ENCODE results near the gene GARIN5A. TPM values are rescaled to one million over a fixed set of nuclear protein-coding genes. Genes with fewer than 3 reads are reported as not detected.
"Not testable (repeated sequence)": the region's sequence is repeated elsewhere in the genome, so short reads cannot be mapped to it uniquely, and the experiment has no call there.

Gene GARIN5A
- total and polyA plus RNA-seq, 2 experiments from 2014 or later: 5.0 to 10.4 TPM

DNA sequence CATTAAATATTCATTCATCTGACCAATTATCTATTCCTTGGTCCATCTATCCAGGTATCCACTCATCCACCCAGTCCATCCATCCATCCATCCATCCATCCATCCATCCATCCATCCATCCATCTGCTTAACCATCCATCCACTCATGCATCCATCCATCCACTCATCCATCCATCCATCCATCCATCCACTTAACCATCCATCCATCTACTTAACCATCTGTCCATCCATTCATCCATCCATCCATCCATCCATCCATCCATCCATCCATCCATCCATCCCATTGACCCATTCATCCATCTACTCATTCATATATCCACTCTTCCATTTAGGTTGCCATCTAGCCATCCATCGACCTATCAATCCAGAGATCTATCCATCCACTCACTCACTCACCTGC is 32.6 kb downstream of the GARIN5A start:
- H3K36me3 ChIP-seq (replicated peaks; ENCODE audit: insufficient read depth, low read depth): no peaks in the 10 kb centered on the region
- WGBS (ENCODE audit: low lambda C conversion rate, missing lambda C conversion rate): 66% methylated on average over 1 of the region's 1 CpG
- H3K4me2 ChIP-seq: no peak overlapping the region

GRCh38 chr19:50439130-50439529 is 37.5 kb downstream of the GARIN5A start:
- not testable (repeated sequence) for H3K27ac ChIP-seq; DNase-seq (ENCODE audit: low spot score)
- WGBS (ENCODE audit: low lambda C conversion rate, missing lambda C conversion rate): 100% methylated on average over 1 of the region's 2 CpGs

More for the DNA sequence above, 32.6 kb downstream of the GARIN5A start:
- TF ChIP-seq CTCF (IDR thresholded peaks at IDR 0.05; ENCODE audit: poor library complexity) (no peak), EZH2 (IDR thresholded peaks at IDR 0.05; ENCODE audit: borderline replicate concordance) (no peak), EZH2phosphoT487 (IDR thresholded peaks at IDR 0.05; ENCODE audit: low read depth, severe bottlenecking, unreplicated experiment) (no peak)
- no peaks in the 10 kb centered on the region for H3K27me3 ChIP-seq
- H2AFZ ChIP-seq: no peak overlapping the region
- no peaks in the 10 kb centered on the region for H3K79me2 ChIP-seq
- H3K27ac ChIP-seq: no peak overlapping the region
- no peaks in the 10 kb centered on the region for H3K9me2 ChIP-seq (replicated peaks; ENCODE audit: insufficient read depth)
- no peak for DNase-seq (ENCODE audit: low spot score)
- no peaks in the 10 kb centered on the region for H3K4me1 ChIP-seq (ENCODE audit: insufficient read depth)
- H3K4me3 ChIP-seq: no peak overlapping the region
- no peaks in the 10 kb centered on the region for H3K9me3 ChIP-seq (ENCODE audit: low read depth)
- H4K20me1 ChIP-seq (ENCODE audit: insufficient read depth, poor library complexity, severe bottlenecking): no peaks in the 10 kb centered on the region

DNA sequence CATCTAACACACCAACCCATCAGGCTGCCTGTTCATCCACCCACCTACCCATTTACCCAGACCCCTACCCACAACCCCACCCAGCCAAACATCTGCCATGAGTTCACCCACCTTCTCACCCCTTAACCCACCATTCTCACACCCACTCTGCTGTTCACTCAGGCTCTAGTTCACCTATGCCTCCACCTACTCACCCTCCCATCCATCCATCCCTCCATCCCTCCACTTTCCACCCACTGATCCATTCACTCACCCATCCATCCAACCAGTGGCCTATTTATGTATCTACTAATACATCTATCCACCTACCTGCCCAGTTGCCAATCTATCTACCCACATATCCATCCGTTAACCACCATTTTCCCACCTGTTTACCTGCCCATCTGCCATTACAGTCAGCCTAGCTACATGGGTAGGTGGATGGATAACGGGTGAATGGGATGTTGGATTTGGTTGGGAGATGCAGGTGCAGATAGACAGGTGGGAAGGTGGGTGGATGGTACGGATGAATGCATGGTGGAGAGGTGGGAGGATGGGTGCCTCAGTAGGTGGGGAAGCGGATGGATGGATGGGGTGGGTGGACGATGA is 38.7 kb downstream of the GARIN5A start:
- no peak overlapping the region for H3K4me2 ChIP-seq
- no peaks in the 10 kb centered on the region for H3K9me3 ChIP-seq (ENCODE audit: low read depth)
- no peaks in the 10 kb centered on the region for H3K9me2 ChIP-seq (replicated peaks; ENCODE audit: insufficient read depth)
- H3K27ac ChIP-seq: no peak overlapping the region
- TF ChIP-seq EZH2phosphoT487 (IDR thresholded peaks at IDR 0.05; ENCODE audit: low read depth, severe bottlenecking, unreplicated experiment): no peak
- TF ChIP-seq EZH2 (IDR thresholded peaks at IDR 0.05; ENCODE audit: borderline replicate concordance): no peak
- TF ChIP-seq CTCF (IDR thresholded peaks at IDR 0.05; ENCODE audit: poor library complexity): no peak
- no peaks in the 10 kb centered on the region for H4K20me1 ChIP-seq (ENCODE audit: insufficient read depth, poor library complexity, severe bottlenecking)
- DNase-seq (ENCODE audit: low spot score): no peak
- WGBS (ENCODE audit: low lambda C conversion rate, missing lambda C conversion rate): 94% methylated on average over 5 of the region's 5 CpGs
- no peaks in the 10 kb centered on the region for H3K36me3 ChIP-seq (replicated peaks; ENCODE audit: insufficient read depth, low read depth)
- H3K79me2 ChIP-seq: no peaks in the 10 kb centered on the region
- H3K27me3 ChIP-seq: no peaks in the 10 kb centered on the region
- no peak overlapping the region for H2AFZ ChIP-seq
- no peaks in the 10 kb centered on the region for H3K4me1 ChIP-seq (ENCODE audit: insufficient read depth)
- H3K4me3 ChIP-seq: no peak overlapping the region

More at GRCh38 chr19:50439130-50439529, 37.5 kb downstream of the GARIN5A start:
- H3K4me2 ChIP-seq; H3K36me3 ChIP-seq (replicated peaks; ENCODE audit: insufficient read depth, low read depth); H4K20me1 ChIP-seq (ENCODE audit: insufficient read depth, poor library complexity, severe bottlenecking); H3K9me3 ChIP-seq (ENCODE audit: low read depth); H2AFZ ChIP-seq; H3K4me3 ChIP-seq; H3K27me3 ChIP-seq; H3K79me2 ChIP-seq; H3K9me2 ChIP-seq (replicated peaks; ENCODE audit: insufficient read depth); H3K4me1 ChIP-seq (ENCODE audit: insufficient read depth): not testable (repeated sequence)

DNA sequence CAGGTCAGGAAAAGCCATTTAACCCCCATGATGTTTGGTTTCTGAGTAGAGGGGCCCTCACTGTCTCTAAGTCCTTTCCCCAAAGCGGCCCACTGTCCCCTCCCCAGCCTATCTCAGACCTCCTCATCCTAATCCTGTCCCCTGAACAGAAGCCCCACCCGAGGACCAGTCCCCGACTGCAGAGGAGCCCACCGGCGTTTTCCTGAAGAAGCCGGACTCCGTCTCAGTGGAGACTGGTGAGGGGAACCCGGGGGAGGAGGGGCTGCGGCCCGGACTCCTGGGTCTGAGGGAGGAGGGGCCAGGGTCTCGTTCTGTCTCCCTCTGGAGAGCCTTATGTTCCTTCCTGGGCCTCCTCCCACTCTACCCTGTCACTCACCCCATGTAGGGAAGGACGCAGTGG is 41.0 kb downstream of the GARIN5A start:
- Histone ChIP-seq H3K27me3 (peaks cover 5% of the 10 kb centered on the region), H3K4me3 (no peak overlapping the region), H3K36me3 (replicated peaks; ENCODE audit: insufficient read depth, low read depth) (no peaks in the 10 kb centered on the region), H3K4me2 (no peak overlapping the region), H3K4me1 (ENCODE audit: insufficient read depth) (peaks cover 4% of the 10 kb centered on the region), H4K20me1 (ENCODE audit: insufficient read depth, poor library complexity, severe bottlenecking) (no peaks in the 10 kb centered on the region), H3K79me2 (no peaks in the 10 kb centered on the region), H2AFZ (no peak overlapping the region), H3K27ac (no peak overlapping the region), H3K9me2 (replicated peaks; ENCODE audit: insufficient read depth) (no peaks in the 10 kb centered on the region), H3K9me3 (ENCODE audit: low read depth) (no peaks in the 10 kb centered on the region)
- DNase-seq (ENCODE audit: low spot score): no peak
- TF ChIP-seq EZH2phosphoT487 (IDR thresholded peaks at IDR 0.05; ENCODE audit: low read depth, severe bottlenecking, unreplicated experiment): no peak
- no peak for TF ChIP-seq EZH2 (IDR thresholded peaks at IDR 0.05; ENCODE audit: borderline replicate concordance)
- TF ChIP-seq CTCF (IDR thresholded peaks at IDR 0.05; ENCODE audit: poor library complexity): no peak
- WGBS (ENCODE audit: low lambda C conversion rate, missing lambda C conversion rate): 92% methylated on average over 11 of the region's 12 CpGs

All from hepatocyte (in vitro differentiated cells).